NCI-H510A treated with DMSO at 0.1 percent for 48 hours (cell line): ENCODE measurements around the gene AMIGO2.
"Not testable (repeated sequence)": the region's sequence is repeated elsewhere in the genome, so short reads cannot be mapped to it uniquely, and the experiment has no call there.

ENCODE experiments used
- DNase-seq: peaks from one replicate; lab custom pipeline; 2025; lab: John Stamatoyannopoulos, UW

AMIGO2 gene

DNA sequence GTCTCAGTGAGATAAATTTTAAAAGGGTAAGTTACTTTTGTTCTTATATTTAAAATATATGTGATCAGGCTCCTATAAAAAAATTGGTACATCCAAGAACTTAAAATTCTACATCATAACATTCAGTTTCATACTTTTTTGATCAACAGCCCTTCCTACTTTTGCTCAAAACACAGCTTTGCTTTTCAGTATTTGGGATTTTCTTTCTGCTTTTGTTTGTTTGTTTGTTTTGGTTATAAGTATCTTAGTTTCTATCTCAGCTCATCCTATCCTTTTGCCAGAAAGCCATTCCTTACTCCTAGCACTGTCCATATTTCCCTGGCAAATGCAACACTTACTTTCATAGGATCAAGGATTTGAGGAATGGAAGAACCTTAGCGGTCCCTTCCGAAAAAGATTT, 5.0 kb downstream of the AMIGO2 start:
- no peak for DNase-seq

DNA sequence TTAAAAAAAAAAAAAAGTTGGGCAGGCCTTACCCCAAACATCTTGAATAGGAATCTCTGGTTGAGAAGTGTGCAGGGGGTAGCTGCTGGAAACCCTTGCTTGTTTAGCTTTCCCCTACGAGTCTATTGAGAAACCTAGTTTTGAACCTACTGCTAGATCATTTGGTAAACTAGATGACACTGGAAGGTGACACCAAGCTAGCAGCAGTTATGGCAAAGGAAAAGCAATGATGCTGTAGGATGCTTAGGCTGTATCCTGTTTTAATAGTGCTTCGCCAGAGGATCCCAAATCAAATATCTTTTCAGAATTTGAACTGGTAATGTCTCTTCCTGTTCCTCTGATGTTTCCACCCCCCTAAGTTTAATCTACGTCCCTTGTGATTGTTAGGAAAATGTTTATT, 5.8 kb downstream of the AMIGO2 start:
- no peak for DNase-seq

DNA sequence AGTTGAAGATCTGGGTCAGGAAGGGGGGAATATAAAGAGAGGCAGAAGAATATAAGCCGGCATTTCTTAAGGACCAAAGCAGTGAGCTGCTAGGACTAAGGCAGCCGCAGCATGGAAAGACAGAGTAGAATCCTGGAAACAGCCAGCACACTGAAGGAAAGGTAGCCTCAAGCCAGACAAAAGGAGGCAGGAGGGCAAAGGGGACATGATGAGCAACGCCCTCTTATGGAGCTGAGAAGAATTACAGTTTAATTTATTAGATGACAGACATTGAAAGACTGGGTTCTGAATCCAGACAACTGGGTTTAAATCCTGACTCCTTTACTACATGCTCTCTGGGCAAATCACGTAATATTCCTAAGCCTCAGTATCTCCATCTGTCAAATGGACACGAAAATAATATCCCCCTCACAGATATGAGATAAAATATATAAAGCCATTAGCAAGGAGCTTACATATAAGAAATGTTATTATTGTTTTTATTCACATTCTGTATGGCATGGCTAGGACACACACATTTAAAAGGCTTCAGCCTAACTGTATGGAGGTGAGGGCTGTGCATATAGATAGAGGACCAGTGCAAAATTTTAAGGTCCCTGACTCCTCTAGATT, 8.4 kb downstream of the AMIGO2 start:
- DNase-seq: no peak

DNA sequence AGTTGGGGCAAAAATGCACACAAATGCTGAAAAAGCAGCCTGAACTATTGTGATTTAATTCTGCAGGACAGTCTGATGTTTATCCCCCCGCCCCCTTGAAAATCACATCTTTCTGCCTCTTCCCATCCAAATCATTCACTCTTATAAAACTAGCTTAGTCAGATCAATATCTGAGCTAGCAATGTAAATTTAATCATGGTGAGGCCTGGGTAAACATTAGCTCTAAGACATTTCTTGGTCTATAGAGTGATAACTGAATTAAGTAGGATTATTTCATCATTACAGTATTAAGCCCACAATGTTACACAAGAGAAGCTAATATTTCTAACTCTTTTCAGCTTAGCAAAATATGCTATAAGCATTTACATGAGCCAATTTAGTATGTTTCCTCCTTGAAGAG, 9.4 kb downstream of the AMIGO2 start:
- no peak for DNase-seq

DNA sequence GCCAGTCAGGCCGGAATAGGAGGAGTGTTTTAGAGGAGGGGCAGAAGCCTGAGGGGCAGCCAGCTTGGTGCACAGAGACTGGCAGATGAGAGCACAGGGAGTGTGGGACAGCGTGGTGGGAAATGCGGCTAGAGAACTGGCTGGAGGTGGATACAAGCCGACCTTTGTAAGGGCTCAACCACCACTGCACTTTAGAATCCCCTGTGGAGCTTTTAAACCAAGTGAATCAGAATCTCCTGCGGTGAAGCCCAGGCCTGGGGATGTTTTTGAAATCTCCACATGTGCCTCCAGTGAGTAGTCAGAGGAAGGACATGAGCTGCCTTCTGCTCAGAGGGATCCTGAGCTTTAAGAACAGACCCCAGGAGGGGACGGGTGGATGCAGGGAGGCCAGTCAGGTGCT, 11.2 kb downstream of the AMIGO2 start:
- no peak for DNase-seq

DNA sequence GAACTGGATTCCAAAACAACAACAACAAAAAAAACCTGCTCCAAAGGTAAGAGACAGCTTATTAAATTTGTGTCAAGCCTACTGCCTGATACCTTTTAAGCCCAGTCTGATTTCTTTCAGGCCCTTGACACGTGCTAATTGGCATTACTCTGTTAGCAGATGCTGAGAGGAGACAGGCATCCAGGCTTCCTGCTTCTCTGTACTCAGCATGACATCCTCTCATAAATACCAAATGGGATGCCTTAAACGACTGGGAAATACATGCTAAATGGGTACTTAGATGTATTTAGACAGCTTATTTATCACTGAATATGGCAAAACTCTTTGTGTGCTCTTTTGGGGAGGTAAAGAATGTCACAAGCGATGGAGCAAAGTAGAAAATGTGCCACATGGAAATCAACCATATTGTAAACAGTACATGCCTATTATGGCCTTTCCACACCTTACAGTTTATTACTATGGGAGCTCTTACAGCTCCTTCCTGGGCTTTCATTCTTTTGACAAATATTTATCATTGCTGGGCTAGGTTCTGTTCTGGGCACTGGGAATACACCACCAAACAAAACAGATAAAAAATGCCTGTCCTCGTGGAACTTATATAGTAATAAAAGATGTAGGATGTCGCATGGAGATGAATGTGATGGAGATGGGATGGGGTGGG, 11.9 kb downstream of the AMIGO2 start:
- DNase-seq: no peak

DNA sequence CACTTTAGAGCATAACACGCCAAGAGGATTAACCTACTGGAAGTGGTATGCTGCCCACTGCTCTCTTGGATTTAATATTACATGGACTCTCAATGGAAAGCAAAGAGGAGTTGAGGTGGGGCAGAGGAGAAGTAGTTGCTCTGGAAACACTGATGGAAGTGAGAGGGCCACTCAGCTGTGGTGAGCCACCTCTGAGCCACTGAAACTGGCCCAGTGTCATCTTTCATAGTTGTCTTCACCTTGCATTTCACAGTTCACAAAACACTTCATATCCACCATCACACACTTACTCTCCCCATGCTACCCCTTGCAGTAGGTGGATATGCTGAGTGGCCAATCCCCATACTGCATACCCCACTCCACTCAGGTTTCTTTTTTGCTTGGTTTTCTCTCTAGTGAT, 12.6 kb downstream of the AMIGO2 start:
- DNase-seq: no peak

DNA sequence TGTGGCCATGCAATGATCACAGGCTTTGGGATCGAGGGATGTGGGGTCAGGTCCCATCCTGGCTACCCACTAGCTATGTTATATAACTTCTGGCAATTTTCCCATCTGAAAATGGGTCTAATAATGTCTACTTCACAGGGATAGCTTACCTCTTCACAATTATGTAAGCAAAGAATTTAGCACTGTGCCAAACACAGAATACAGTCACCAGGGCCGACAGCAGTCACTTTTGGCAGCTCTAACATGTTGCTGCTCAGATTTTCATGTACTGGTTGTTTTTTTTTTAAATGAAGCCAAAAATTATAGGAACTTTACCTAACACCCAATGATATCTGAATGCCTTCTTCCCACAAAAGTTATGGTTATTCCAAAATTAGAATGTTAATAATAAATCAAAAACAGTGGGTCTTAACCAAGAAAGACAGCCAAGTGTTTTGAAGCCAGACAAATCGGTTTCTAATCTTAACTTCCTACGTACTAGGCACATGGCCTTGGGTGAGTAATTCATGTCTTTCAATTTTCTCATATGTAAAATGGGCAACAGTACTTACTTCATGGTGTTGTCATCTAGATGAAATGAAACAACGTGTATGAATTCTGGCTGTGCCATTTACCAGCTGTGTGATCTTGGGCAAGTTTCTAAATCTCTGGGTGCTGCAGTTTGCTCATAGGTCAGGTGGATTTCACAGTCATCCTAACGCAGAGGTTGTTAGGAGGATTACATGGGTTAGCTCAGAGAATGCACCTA, 13.3 kb downstream of the AMIGO2 start:
- no peak for DNase-seq

DNA sequence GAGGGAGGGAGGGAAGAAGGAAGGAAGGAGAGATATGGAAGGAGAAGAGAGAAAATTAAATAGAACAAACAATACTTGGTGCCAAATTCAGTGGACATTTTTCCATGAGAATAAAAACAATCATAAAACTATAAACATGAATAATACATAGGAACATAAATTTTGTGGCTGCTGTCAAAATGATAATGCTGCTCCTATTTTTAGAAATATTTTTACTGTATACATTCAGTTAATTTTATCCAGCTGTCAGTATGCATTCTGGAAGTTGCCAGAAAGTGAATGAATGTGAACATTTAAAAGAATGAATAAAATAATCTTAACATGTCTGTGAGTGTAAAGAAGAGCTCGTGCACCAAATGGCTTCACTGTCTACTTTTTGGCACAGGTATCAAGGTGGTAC, 14.2 kb downstream of the AMIGO2 start:
- DNase-seq: no peak

DNA sequence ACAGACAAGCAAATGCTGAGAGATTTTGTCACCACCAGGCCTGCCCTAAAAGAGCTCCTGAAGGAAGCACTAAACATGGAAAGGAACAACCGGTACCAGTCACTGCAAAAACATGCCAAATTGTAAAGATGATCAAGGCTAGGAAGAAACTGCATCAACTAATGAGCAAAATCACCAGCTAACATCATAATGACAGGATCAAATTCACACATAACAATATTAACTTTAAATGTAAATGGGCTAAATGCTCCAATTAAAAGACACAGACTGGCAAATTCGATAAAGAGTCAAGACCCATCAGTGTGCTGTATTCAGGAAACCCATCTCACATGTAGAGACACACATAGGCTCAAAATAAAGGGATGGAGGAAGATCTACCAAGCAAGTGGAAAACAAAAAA, 21.1 kb downstream of the AMIGO2 start:
- not testable (repeated sequence) for DNase-seq

DNA sequence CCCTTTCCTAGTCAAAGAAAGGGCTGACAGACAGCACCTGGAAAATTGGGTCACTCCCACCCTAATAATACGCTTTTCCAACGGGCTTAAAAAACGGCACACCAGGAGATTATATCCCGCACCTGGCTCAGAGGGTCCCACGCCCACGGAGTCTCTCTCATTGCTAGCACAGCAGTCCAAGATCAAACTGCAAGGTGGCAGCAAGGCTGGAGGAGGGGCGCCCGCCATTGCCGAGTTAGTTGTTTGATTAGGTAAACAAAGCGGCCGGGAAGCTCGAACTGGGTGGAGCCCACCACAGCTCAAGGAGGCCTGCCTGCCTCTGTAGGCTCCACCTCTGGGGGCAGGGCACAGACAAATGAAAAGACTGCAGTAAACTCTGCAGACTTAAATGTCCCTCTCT, 22.8 kb downstream of the AMIGO2 start:
- not testable (repeated sequence) for DNase-seq

DNA sequence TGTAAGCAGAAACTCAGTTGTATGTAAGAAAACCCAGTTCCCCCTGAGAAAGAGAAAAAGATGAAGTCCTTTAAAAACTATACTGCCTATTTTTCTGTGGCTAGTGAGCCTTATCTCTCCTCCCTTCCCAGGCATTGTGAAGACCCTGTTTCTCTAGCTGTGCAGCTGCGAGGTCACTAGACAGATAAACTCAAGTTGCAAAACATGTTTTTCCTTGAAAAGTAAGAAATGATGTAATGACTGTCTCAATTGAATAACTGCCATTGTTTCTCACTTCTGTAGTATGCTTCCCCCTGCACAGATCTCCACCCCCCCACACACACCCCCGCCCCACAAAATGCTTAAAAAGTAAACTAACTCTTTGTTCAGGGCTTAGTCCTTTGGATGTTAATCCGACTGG, 23.9 kb downstream of the AMIGO2 start:
- DNase-seq: not testable (repeated sequence)

DNA sequence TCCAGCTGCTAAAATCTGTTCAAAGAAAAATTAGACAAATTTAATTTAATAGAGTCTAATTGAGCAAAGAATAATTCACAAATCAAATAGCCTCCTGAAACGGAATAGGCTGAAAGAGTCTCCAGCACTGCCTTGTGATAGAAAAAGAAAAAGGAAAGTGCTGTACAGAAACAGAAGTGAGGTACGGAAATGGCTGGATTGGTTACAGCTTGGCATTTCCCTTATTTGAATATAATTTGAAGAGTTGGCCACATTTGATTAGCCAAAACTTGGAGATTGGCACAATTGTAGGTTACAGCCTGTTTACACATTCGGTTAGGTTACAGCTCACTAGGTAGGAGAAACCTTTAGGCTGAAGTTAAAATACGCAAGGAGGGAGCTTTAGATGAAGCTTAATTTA, 25.1 kb downstream of the AMIGO2 start:
- no peak for DNase-seq

DNA sequence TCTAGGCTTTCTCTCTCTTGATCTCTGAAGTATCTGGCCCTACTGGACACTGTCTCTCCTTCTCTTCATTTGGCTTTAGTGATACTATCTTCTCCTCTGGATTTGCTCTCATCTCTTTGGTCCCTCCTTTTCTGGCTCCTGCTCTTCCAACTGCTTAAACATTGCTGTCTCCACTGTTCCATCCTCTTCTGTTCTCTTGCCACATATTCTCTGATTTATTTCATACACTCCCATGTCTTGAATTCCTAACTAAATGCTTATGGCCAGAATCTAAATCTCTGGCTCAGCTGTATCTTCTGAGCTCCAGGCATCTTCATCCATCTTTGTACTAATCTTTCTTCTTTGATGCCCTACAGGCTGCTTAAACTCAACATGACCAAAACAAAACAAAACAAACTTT, 25.8 kb downstream of the AMIGO2 start:
- no peak for DNase-seq

DNA sequence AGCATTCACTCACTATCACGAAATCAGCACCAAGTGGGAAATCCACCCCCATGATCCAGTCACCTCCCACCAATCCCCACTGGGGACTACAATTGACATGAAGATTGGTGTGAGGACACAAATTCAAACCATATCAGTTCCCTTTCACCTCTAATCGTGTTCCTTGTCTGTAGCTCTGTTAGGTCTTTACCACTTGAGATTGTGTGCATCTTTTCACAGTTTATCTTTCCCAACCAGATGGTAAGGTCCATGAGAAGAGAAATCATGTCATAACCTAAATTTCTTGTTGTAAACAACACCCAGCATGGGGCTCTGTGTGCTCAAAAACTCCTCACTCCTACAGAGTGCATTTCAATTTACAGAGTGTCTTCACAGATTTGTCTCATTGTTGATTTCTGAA, 27.5 kb downstream of the AMIGO2 start:
- DNase-seq: no peak

DNA sequence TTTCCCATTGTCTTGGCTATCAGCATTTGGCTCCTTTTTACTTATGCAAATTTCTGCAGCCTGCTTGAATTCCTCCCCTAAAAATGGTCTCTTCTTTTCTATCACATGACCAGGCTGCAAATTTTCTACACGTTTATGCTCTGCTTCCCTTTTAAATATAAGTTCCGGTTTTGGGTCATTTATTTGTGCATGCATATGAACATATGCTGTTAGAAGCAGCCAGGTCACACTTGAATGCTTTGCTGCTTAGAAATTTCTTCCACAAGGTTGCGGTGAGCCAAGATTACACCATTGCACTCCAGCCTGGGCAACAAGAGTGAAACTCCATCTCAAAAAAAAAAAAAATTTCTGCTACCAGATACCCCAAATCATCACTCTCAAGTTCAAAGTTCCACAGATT, 28.5 kb downstream of the AMIGO2 start:
- DNase-seq: not testable (repeated sequence)

DNA sequence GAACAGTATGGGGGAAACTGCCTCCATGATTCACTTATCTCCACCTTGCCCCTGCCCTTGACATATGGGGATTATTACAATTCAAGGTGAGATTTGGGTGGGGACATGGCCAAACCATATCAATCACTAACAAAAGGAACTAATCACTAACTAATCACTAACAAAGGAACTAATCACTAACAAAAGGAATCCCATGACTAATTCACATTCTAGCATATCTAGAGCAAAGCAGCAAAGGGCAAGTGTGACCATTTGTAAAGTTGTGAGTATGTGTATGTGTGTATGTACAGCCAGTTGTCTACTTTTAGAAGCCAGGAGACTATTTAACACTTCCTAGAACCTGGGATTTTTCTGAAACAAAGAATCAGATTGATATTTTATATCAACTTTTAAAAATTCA, 31.2 kb downstream of the AMIGO2 start:
- DNase-seq: no peak

DNA sequence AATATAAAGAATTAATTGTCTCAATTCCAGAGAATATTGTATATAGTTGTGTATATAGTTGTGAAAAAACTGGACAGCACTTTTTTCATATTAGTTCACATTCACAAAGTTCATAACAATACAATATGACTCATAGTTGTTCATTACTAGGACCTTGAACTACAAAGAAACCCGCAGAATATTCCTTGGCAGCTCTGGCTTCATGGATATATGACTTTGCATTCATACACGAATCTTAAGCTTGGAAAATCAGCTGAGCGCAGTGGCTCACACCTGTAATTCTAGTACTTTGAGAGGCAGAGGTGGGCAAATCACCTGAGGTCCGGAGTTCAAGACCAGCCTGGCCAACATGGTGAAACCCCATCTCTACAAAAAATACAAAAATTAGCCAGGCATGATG, 38.4 kb downstream of the AMIGO2 start:
- no peak for DNase-seq

DNA sequence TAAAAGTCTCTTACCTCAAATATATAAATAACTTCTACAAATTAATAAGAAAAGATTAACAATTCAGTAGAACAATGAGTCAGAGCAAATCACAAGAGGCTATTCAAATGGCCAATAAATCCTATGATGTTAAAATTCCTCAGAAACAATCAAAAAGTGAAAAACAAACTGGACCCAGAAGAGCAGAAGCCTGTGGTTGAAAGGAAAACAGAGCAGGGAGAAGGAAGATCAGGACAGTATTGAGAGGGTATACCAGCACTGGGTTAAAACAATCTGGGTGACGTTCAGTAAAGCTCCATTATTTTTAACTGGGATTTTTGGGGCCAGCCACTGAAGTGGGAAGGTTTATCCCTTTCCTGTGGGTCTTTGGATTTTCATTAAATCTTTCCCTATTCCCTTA, 40.0 kb downstream of the AMIGO2 start:
- no peak for DNase-seq

DNA sequence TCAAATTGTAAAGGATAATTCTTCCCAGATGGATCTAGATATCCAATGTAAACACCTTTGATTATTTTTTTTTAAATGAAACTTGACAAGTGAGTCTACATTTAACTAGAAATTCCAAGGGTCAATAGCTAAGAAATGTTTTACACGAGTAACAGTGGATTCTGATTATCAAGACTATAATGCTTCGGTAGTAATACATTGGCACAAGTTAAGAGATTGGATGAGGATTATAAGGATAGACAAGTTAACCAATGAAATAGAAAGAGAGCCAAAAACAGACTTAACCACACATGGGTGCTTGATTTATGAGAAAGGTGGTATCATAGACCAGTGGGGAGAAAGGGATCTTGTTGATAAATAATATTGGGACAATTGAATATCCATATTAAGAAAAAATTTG, 40.7 kb downstream of the AMIGO2 start:
- DNase-seq: no peak

DNA sequence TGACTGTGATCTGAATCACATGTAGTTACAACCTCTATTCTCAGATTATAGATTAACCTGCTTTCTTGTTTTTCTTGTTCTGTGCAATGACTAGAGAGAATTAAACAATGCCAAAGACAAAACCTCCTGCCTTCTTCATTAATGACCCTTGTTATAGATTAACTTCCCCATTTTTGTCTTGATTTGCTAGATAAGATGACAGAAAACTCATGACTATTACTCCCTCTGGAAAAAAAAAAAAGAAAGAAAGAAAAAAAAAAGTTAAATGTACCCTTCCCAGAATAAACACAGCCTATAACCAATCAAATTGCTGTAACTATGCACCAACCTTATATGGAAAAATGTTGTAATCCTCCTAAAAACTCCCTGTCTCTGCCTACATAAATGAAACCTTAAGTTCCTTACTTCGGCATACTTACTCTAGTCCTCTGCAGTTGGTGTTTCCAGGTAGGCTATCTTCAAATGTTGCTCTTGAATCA, 41.5 kb downstream of the AMIGO2 start:
- DNase-seq: no peak

DNA sequence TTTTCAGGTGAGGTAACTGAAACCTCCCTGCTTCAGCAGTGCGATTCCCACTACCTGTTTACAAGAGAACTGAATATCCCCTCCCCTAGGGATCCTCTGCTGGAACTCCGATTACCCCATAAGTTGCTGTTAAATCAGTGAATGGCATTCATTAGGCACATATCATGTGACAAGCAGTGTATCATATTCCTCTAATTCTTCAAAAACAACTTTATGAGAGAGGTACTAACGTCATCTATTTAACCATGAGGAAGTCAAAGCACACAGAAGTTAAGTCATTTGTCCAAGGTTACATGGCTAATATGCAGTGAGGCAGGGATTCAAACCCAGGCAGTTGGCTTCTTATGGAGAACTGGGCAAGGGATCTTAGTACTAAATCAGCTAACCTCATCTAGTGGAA, 44.3 kb downstream of the AMIGO2 start:
- DNase-seq: no peak

DNA sequence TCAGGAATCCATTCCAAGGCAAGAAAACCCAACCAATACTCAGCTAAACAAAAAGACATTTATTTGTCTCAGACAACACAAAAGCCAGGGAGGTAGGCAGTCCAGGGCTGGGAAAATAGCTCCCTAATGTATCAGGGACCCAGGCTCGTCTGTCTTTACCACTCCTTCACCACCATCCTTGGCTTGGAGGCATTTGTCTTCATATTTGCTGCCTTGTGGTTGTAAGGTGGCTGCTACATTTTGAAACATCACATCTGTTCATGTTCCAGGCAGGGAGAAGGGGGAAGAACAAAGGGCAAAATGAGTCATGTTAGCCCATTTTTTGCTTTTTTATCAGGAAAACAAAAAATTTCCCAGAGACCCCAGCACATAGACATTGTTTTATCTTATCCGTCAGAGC, 45.1 kb downstream of the AMIGO2 start:
- DNase-seq: no peak
